NCI-H1105 treated with DMSO at 0.1 percent for 48 hours (cell line): Measurements from ENCODE around the gene GLIS1.

Experiments used
- DNase-seq: peaks from one replicate; lab custom pipeline; 2025; lab: John Stamatoyannopoulos, UW

The GLIS1 gene

DNA sequence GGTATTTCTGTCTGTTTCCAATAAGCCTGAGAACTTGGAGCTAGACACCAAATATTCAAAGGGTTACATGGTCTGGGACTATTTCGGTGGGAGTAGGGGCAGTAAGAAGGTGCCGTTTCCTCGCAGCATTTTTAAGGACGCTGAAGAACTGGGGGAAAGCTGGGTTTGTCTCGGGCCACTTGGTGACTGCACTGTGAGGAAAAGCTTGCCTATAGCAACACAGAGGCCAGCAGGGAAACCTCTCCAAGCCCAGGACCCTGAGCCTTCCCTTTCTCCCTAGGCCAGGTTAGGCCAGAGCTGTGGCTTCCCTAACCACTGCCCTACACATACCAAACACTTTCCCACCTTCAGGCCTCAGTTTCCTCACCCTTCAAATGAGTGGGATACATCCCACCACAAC lies 3.3 kb downstream of the GLIS1 start:
- DNase-seq: no peak

DNA sequence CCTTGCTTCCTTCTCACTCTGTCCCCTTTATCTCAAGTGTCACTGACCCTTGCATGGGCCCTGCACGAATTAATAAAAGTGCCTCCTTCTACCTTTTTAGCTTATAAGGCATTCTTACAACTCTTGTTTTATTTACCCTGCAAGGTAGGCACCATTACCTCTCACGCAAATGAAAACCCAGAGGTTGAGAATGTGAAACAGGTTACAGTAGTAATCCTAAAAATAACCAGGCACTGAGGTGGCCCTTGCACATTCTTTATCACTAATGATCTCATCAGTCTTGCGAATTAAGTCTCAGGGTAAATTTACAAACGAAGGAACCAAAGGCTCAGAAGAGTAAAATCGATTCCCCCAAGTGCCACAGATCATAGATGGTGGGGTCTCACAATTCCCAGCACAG lies 3.7 kb downstream of the GLIS1 start:
- no peak for DNase-seq

DNA sequence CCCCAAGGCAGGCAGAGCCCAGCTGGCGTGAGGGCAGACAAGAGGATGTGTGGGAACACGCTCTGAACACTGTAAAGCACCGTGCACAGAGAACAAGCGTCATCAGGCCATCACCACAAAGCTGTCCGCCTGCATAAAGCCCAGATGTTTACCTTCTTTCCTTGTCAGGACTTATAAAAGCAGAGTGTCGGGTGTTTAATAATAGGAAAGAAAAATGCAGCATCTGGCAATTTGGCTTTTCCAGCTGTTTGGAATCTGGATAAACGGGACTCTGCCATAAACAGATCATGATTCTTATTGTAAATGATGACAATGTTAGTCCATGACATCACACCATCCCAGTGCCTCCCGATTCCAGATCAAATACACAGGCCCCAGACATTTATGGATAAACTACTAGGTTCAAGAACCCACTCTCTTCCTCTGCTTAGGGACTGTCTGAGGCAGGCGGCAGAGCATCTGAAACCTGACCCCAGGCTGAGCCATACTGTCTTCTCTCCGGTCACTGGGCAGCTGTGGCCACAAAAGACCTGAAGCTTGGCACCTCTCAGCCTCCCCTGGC lies 4.2 kb downstream of the GLIS1 start:
- DNase-seq: no peak

DNA sequence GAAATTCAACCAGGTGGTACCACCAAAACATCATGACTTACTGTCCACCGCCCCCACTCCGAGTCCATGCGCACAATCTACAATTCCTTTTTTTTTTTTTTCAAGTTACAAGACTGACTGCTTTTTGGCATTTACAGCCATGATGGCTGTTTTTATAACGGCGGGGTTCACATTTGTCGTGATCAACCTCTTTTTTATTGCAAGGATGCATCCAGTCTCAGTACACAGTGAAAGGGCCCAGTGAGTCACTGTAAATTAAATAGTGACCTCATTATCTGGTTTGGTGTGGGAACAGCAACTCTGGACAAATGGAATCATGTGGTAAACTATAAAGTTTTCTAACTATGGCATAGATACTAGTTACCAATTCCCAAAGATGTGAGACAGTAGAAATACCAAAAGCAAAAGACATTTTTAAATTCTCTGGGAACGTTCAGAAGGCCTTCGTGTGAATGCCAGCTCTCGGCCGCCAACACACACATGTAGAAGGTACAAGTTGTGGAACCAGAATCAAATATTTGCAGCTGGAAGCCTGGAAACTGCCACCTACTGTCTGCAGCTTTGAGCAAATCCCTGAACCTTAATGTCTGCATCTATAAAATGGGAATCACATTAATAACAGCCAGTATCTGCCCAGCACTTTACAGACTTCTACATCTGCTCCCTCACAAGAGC lies 4.9 kb downstream of the GLIS1 start:
- no peak for DNase-seq

DNA sequence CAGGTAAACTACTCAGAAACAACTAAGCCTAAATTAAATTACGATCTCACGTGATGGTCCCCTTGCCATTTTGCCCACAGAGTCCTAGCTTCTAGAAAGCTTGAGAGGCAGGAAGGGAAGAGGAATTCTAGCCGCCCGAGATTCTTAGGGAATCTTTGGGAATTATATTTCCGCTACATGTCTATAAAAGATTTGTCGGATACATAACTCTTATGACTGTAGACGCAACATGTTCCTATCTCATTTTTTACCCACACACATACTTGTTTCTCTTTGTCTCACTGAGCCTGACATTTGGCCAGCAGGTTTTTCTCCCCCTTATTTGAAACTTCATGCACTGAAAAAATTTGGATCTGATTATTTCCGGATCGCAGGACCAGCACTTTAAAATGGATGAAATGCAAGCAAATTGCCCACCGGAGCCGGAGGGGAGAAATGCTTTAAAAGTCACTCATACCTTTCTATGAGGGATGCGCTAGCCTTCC lies 5.5 kb downstream of the GLIS1 start:
- DNase-seq: no peak

DNA sequence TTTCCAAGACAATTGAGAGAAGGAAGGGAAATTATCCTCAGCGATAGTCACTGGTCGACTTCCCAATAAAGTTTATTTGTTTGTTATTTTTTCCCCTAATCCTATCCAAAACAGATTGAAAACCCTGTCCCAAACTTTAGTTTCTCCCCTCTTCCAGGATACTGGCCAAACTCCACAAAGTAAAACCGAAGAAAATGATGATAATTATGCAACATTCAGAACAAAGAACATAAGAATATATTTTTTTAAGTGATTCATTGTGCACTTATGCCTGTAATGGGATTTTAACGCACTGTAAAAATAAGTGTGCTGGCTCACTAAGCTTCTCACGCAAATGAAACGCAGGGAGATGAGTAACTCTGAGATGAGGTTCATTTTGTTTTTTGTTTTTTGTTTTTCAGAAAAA lies 6.0 kb downstream of the GLIS1 start:
- DNase-seq: no peak

DNA sequence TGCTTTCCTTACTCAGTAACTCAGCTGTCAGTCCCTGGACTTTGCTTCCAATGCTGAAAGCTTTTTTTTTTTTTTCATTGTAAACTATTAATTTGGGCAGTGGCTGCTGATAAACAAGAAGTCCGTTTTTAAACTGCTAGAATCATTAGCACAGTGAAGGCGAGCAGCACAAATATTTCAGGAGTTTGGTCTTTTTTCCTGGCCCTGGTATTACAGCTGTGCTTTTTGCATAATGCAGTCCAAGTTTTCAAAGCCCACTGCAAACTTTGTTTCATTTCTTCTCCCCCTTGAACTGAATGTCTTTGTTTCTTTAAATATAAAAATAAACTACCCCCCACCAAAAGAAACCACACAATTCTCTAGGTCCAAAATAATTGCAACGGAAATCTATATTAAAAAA lies 6.6 kb downstream of the GLIS1 start:
- DNase-seq: no peak

DNA sequence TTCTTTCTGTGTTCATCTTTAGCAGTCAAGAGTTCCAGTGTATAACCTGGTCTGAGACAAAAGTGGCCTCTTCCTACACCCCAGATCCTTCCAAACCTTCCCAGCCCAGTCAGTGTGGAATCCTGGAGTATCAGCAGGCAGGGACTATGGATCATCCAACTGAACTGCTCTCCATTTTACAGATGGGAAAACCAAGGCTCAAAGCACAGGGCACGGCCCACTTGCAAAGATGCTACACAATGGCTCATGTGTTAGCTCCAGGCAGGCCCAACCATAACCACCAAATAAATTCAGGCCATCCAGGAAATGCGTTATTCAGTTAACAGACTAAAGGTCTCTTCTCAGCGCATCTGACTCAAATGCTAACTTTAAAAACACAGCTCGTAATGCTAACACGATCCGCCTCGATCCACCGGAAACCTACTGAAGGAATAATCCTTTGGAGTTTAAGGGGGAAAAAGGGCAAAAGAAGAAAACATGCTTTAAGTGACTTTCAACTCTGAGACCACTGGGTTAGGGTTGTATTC lies 7.1 kb downstream of the GLIS1 start:
- no peak for DNase-seq

DNA sequence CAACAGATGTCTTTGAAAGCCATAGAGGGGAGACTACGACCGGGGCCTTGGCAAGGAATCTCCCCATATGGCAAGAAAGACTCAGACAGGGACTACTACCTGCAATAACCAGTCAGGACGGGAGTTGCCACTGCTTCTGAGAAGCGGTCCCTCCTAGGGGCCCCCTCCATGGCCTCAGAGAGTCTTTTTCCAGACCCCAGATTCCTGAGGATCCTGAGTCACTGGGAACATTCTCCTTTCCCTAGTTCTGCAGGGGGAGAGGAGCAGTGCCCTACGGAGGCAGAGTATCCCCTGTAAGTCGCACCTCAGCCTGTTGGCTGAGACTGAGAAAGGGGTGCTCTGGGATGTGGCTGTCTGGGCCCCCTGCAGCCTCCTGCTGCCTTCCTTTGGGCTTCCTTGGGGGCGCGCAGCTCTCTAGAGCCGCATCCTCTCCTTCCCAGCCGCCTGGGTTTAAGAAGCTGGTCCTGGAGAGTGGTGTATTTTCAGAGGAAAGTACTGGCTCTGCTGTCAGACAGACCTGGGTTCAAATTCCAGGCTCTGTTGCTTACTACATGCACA lies 7.8 kb downstream of the GLIS1 start:
- no peak for DNase-seq

DNA sequence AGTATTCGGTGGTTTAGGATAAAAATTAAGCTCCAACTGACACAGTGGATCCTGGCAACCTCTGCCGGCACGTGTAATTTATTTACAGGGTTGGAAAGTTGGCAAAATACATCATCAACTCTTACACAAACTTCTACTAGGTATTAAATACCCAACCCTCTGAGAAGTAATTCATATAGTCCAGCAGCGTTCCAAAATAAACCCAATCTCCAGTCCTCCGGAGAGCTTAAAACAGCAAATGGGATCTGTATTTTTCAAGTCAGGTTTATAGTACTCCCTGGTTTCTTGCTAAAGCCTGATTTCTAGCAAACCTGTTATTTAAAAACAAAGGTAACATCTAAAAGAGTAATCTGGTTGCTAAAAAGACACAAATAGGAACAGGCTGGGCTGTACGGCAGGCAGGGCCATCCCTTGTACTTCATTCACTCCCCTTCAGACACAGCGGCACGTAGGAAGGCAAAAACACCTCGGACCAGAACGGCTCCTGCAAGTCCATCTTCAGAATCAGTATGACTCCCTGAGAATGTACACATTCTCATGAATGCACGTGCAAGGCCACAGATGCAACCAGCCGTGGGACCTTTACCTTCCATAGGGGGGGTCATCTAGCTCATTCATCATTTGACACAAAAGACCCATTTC lies 8.6 kb downstream of the GLIS1 start:
- no peak for DNase-seq

DNA sequence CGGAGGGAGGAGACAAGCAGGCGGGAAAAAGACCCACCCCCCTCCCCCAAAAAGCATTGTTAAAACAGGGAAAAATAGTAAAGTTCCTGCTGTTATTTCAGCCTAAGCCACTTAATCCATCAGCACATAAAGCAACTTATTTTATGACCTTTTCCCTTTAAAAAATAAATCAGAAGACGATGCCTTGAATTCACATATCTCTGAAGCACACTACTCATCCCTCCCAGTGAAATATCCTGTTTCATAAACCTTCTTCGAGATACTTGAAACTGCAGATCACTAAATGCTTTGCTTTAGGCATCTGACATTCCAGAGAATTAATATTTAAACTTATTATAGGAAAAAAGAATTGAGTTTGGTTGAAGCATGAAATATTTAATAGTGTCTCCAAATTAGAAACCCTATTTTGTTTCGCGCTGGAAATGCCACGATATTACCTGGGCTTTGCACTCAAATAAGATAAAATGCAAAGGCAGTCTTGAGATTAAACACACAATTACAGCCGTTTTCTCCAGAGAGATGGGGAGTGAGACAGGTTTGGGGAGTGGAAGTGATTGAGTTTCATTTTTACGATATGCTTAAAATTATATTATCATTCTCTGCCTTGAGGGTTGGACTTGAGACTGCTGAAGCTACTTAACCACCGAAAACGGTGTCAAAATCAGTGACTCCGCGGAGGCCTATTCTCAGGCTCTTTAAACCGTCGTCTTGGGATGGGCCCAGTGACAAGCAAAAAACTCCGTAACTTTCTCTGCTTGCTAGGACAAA lies 9.3 kb downstream of the GLIS1 start:
- DNase-seq: no peak

DNA sequence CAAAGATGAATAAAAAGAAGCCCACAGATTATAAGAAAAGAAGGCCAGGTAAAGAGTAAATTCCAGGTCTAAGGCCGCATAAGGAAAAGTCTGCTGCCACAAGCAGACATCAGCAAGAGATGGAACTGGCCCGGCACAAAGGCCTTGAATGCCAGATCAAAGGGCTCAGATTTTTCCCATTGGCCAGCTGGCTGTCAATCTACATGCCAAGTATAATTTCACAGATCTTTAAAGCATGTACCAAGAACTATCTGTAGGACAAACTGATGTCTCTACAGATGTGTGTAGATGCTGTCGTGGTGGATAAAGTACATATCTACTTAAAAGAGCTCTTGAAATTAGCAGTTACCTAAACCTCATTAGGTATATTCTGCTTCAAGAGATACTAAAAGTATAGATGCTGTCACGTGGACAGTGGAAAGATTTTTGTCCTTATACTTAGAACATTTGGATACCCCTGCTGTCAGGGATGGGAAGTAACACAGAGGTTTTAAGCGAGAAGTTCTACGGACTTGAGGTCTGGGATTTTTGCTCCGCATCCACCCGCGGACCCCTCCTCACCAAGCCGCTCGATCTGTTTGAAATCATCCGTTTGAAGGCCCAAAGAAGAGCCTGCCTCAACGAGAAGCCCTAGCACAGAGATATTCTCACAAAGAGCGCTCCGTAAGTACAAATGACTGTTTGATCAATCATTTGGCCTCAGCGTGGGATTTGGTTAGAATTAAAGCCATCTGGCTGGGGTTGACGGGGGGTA lies 10.1 kb downstream of the GLIS1 start:
- no peak for DNase-seq

DNA sequence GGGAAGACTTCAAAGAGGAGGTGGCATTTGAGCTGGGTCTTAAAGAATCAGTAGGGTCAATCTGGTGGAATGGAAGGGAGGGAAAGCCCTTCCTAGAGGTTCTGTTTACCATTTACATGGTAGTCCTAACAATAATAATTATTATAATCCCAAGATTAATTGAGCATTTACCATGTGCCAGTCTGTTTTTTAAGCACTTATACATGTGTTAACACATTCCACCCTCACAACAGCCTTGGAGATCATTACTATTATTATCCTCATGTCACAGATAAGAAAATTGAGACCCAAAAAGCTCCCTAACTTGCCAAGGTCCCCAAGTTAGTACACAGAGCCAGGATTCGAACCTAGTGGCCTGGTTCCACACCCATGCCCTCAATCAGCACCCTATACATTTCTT lies 10.8 kb downstream of the GLIS1 start:
- DNase-seq: no peak

DNA sequence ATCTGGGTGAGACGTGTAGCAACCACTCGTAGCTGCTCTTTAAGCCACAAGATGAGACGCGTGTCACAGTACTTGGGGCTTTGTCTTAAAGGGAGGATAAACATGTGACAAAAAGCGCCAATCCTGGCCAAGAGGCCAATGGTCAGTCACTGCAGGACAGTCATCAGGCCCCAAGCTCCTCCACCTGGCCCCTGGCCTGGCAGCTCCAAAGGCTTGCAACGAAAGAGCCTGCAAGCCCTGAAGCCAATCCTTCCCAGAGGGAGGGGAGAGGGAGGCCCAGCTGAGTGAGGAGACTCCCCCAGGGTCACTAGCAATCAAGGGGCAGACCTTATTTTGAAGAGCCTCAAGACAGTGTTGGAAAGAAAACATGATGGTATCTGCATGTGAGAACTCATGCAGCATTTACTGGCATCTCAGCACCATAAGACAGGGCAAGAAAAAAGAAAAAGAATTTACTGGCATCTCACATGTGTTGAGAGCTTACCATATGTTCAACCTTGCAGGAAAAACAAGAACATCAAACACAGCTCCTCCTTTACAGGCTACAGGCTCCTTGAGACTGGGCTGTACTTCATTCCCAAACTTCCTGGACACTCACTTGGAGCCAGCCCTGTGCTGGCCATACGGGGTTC lies 11.4 kb downstream of the GLIS1 start:
- DNase-seq: no peak

DNA sequence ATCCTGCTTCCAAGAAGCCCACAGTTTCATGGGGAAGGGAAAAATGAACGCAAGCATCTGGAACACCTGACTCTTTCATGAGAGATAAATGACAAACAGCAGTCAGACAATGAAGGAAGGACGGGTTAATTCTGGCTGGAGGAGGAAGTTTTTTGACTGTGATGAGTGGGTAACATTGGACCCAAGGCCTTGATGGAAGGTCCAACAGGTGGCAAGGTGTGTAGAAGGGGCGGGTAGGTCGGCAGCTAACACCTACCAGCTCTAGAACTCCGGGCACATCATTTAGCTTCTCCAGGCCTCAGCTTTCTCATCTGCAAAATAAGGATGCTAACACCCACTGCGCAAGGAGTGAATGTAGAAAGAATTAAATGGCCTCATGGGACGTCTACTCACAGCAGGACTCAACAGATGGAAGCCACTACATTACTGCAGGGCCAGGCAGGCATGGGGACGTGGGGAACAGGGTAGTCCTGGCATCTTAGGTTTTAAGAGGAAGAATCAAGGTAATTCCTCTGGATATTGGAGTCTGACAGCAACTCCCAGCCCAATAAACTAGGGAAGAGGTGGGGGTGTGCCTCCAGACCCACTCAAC lies 12.9 kb downstream of the GLIS1 start:
- no peak for DNase-seq

DNA sequence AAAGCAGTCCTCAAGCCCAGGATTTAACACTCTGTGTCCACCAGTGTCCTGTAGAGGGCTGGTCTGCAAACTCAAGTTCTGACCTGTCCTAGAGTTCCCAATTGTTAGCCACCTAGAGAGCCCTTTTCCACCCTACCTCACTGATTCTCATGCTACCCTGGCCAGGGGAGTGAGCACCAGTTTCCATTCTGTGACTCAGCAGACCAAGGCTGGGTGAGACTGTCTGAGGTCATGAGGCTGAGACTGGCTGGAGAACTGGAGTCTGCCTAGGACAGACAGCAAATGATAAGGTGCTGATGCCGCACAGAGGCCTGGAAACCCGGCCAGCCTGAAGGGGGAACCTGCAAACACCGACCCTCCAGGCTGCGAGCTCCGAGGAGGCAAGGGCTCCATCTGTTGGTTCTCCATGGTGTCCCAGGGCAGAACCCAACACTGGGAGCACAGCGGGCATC lies 13.7 kb downstream of the GLIS1 start:
- no peak for DNase-seq

DNA sequence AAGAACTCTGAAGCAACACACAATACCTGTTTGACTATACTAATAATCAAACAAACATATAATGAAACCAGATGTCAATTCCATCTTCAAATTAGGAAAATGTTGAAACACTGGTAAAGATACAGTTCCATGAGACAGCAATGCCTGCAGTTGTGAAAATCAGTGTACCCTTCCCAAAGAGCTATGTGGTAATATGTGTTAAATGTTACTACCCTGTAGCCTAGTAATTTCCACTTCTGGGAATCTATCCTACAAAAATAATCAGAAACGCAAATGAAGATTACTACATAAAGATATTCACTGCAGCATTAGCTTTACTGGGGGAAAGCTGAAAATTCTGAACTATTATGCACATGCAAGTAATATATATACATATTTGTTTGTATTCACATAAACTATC lies 16.9 kb downstream of the GLIS1 start:
- DNase-seq: no peak

DNA sequence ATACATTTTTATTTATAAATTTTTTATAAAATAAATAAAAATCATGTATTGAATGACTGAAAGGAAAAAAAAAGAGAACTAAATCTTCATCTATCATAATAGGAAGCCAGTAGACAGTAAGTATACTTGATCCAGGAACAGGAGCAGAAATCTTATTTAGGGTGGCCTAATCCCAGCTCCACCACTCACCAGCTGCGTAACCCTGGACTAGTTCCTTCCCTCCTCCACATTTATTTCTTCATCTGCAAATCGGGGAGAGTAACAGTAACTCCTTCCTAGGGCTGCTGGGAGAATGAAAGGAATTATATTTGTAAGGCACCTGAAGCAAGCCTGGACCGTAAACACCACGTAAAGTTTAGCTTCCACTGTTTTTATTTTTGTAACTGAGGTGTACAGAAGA lies 17.9 kb downstream of the GLIS1 start:
- no peak for DNase-seq

DNA sequence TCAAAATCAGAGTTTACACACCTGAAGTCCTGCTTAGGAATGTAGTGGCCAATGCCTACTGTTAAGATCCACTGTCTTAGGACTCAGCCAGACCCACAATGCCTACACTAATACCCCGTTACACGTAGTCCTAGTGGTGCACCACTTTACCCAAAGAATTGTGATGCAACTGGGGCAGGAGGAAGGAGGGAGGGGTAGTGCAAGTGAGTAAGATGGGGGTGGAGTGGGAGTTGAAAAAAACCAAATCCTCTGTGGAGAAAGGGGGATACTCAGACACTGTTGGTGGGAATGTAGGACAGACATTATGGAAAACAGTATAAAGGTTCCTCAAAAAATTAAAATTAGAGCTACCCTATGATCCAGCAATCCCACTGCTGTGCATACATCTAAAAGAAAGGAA lies 19.5 kb downstream of the GLIS1 start:
- DNase-seq: no peak

DNA sequence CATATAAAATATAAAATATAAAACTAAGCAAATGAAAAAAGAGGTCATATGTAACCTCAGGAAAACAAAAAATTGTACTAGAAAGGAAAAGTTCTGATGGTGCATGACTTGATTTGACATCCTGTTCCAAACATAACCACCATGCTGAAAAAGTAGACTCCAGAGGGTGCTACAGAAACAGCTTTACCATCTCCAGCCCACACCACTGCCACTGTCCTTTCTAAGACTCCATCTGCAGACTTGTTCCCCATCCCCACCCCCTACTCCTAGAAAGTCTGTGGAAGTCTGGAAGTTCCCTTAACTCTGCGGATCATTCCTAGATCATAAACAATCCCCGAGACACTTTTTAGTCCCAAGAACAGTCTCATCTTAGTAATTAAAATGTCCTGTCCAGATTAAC lies 20.5 kb downstream of the GLIS1 start:
- DNase-seq: no peak
